ENCODE results near the gene OR5L1. TPM values are rescaled to one million over a fixed set of nuclear protein-coding genes. Genes with fewer than 3 reads are reported as not detected.

OR5L1 gene
- total RNA-seq, 1 donor from 2014 or later = not detected

- no peaks in the 10 kb centered on the region for H3K4me1 ChIP-seq (ENCODE audit: control insufficient read depth in 3 of 3, insufficient read depth in 3 of 3, low read length in 3 of 3)
- H3K9me3 ChIP-seq (ENCODE audit: control insufficient read depth in 3 of 3, low read length in 3 of 3) = no peaks in the 10 kb centered on the region
- H3K27ac ChIP-seq (ENCODE audit: low read depth, low read length) = no peak overlapping the region
- H3K36me3 ChIP-seq (ENCODE audit: control insufficient read depth in 3 of 3, insufficient read depth in 3 of 3, low read length in 3 of 3) = no peaks in the 10 kb centered on the region
- H3K9ac ChIP-seq (ENCODE audit: low read depth in 1 of 3, low read length in 3 of 3) = no peak overlapping the region
- H3K4me3 ChIP-seq (ENCODE audit: low read length in 3 of 3) = no peak overlapping the region
- H3K27me3 ChIP-seq (ENCODE audit: control insufficient read depth in 3 of 3, insufficient read depth in 3 of 3, low read length in 3 of 3) = no peaks in the 10 kb centered on the region
Observed at GRCh38 chr11:55849037-55849436, 37.9 kb downstream of the OR5L1 start.

- Histone ChIP-seq H3K4me3 (ENCODE audit: low read length in 3 of 3) (no peak overlapping the region), H3K36me3 (ENCODE audit: control insufficient read depth in 3 of 3, insufficient read depth in 3 of 3, low read length in 3 of 3) (no peaks in the 10 kb centered on the region), H3K9me3 (ENCODE audit: control insufficient read depth in 3 of 3, low read length in 3 of 3) (no peaks in the 10 kb centered on the region), H3K4me1 (ENCODE audit: control insufficient read depth in 3 of 3, insufficient read depth in 3 of 3, low read length in 3 of 3) (no peaks in the 10 kb centered on the region), H3K9ac (ENCODE audit: low read depth in 1 of 3, low read length in 3 of 3) (no peak overlapping the region), H3K27ac (ENCODE audit: low read depth, low read length) (no peak overlapping the region), H3K27me3 (ENCODE audit: control insufficient read depth in 3 of 3, insufficient read depth in 3 of 3, low read length in 3 of 3) (no peaks in the 10 kb centered on the region)
Observed at GRCh38 chr11:55852141-55852540, 41.0 kb downstream of the OR5L1 start.

- H3K27ac ChIP-seq (ENCODE audit: low read depth, low read length) = no peak overlapping the region
- H3K4me1 ChIP-seq (ENCODE audit: control insufficient read depth in 3 of 3, insufficient read depth in 3 of 3, low read length in 3 of 3) = no peaks in the 10 kb centered on the region
- no peaks in the 10 kb centered on the region for H3K27me3 ChIP-seq (ENCODE audit: control insufficient read depth in 3 of 3, insufficient read depth in 3 of 3, low read length in 3 of 3)
- H3K9me3 ChIP-seq (ENCODE audit: control insufficient read depth in 3 of 3, low read length in 3 of 3) = no peaks in the 10 kb centered on the region
- H3K36me3 ChIP-seq (ENCODE audit: control insufficient read depth in 3 of 3, insufficient read depth in 3 of 3, low read length in 3 of 3) = no peaks in the 10 kb centered on the region
- H3K9ac ChIP-seq (ENCODE audit: low read depth in 1 of 3, low read length in 3 of 3) = no peak overlapping the region
- no peak overlapping the region for H3K4me3 ChIP-seq (ENCODE audit: low read length in 3 of 3)
Observed at GRCh38 chr11:55854704-55855103, 43.5 kb downstream of the OR5L1 start.

Other genes starting within 250 kb of the OR5L1 start
- gene OR4C16, start 239.2 kb upstream of the OR5L1 start, total RNA-seq = not detected
- gene OR4C11, start 203.7 kb upstream of the OR5L1 start, total RNA-seq = not detected
- not detected for gene OR4P4, start 176.3 kb upstream of the OR5L1 start, total RNA-seq
- gene OR4S2, start 163.0 kb upstream of the OR5L1 start, total RNA-seq = not detected
- gene OR4C6, start 149.2 kb upstream of the OR5L1 start, total RNA-seq = not detected
- not detected for gene OR5D13, start 37.9 kb upstream of the OR5L1 start, total RNA-seq
- gene OR5D14, start 15.8 kb upstream of the OR5L1 start, total RNA-seq = not detected
- not detected for gene OR5D18, start 8.3 kb downstream of the OR5L1 start, total RNA-seq
- gene OR5L2, start 15.9 kb downstream of the OR5L1 start, total RNA-seq = not detected
- not detected for gene OR5D16, start 27.4 kb downstream of the OR5L1 start, total RNA-seq
- gene TRIM51, start 71.9 kb downstream of the OR5L1 start, total RNA-seq = not detected
- gene OR5W2, start 103.2 kb downstream of the OR5L1 start, total RNA-seq = not detected
- gene OR5I1, start 125.0 kb downstream of the OR5L1 start, total RNA-seq = not detected
- not detected for gene OR10AG1, start 158.6 kb downstream of the OR5L1 start, total RNA-seq
- gene OR5F1, start 183.3 kb downstream of the OR5L1 start, total RNA-seq = not detected
- gene OR5AS1, start 216.3 kb downstream of the OR5L1 start, total RNA-seq = not detected

Data from skeletal muscle tissue (tissue), 4 donors.